Measurements from ENCODE around the gene FBXW11.

The FBXW11 gene

DNA sequence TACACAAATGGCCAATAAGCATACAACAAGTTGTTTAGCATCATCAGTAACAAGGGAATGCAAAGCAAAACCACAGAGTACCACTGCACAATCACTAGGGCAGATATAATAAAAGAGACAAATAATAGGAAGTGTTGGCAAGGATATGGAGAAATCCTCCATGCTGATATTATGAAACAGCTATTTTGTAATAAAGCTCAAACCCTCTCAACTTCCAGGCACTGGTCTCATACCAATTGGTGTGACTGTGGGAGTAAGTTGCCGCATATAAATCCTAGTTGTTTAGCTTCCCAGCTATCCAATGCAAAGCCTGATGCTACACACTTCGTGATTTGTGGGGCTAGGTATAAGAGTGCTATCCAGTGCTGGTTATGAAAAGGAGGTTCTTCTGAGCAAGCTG is 132.2 kb downstream of the FBXW11 start:
- DNase-seq (no peak), ATAC-seq (replicated peaks) (no peak)
- H3K27me3 Mint-ChIP-seq = no peaks in the 10 kb centered on the region
- H3K4me3 Mint-ChIP-seq = no peak overlapping the region
- peaks cover 54% of the 10 kb centered on the region for H3K36me3 Mint-ChIP-seq (ENCODE audit: insufficient read depth)
- H3K4me1 Mint-ChIP-seq (ENCODE audit: low read depth in 2 of 2) = no peaks in the 10 kb centered on the region
- no peak overlapping the region for H3K27ac Mint-ChIP-seq
- no peaks in the 10 kb centered on the region for H3K9me3 Mint-ChIP-seq

DNA sequence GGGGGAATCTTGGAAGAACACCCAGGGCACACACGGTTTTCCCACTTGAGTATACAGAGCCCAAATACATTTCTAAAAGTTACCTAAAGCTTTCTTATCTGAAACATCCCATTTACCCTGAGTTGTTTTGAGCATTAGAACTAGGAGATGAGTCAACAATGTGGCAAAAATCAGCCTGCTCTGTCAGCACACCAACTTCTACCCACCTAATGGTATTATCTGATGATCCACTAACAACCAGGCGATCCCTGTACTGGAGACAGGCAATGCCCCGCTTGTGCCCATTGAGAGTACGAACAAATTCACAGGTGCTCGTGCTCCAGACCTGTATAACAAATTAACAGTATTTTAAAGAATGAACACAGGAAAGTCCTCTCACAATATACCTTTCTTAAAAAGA is 133.8 kb downstream of the FBXW11 start:
- H3K27me3 Mint-ChIP-seq = no peaks in the 10 kb centered on the region
- no peak overlapping the region for H3K4me3 Mint-ChIP-seq
- no peaks in the 10 kb centered on the region for H3K9me3 Mint-ChIP-seq
- DNase-seq = no peak
- H3K36me3 Mint-ChIP-seq (ENCODE audit: insufficient read depth) = peaks cover 65% of the 10 kb centered on the region
- no peaks in the 10 kb centered on the region for H3K4me1 Mint-ChIP-seq (ENCODE audit: low read depth in 2 of 2)
- H3K27ac Mint-ChIP-seq = no peak overlapping the region
- ATAC-seq (replicated peaks) = no peak

DNA sequence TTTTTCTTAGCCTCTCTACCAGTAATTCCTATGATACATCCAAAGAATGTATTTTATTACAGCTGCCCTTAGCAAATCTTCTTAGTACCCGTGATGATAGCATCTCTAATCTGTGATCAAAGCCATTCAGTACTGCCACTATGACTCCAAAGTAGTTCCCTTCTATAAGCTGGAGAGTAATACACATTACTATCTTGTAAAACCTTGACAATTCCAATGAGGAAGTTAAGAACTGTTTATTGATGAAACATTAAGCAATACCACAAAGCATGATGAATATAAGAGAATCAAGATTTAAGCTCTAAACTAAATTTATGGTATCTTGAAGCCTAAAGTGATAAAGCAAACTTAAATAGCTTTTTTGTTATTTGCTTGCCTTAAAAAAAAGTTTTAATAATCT is 134.7 kb downstream of the FBXW11 start:
- H3K36me3 Mint-ChIP-seq (ENCODE audit: insufficient read depth) = peaks cover 73% of the 10 kb centered on the region
- H3K27me3 Mint-ChIP-seq = no peaks in the 10 kb centered on the region

DNA sequence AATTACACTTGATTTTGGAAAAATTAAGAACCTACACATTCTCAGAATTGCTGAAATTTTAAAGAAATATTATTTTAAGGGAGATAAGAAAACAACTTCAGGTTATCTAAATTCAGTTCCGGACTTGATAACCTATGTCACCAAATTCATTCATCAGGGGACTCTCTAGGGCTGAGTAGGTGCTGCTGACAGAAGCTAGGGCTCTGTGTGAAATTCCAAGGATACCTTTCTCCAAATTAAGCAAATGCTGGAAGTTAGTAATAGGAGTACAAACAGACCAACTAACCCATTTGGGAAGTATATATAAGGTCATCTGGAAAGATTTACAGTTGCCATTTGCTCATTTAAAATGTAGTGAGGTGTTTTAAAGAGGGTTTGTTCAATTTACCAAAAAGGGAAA is 136.5 kb downstream of the FBXW11 start:
- no peak for ATAC-seq (replicated peaks)
- H3K4me1 Mint-ChIP-seq (ENCODE audit: low read depth in 2 of 2) = peaks cover 0 to 5% of the 10 kb centered on the region in 2 donors
- DNase-seq = no peak
- no peaks in the 10 kb centered on the region for H3K27me3 Mint-ChIP-seq
- H3K4me3 Mint-ChIP-seq = no peak overlapping the region
- peaks cover 74% of the 10 kb centered on the region for H3K36me3 Mint-ChIP-seq (ENCODE audit: insufficient read depth)
- no peaks in the 10 kb centered on the region for H3K9me3 Mint-ChIP-seq
- no peak overlapping the region for H3K27ac Mint-ChIP-seq

More for the DNA sequence above, 134.7 kb downstream of the FBXW11 start:
- no peaks in the 10 kb centered on the region for H3K4me1 Mint-ChIP-seq (ENCODE audit: low read depth in 2 of 2)
- no peak for ATAC-seq (replicated peaks)
- H3K27ac Mint-ChIP-seq = no peak overlapping the region
- no peak overlapping the region for H3K4me3 Mint-ChIP-seq
- H3K9me3 Mint-ChIP-seq = no peaks in the 10 kb centered on the region
- no peak for DNase-seq

DNA sequence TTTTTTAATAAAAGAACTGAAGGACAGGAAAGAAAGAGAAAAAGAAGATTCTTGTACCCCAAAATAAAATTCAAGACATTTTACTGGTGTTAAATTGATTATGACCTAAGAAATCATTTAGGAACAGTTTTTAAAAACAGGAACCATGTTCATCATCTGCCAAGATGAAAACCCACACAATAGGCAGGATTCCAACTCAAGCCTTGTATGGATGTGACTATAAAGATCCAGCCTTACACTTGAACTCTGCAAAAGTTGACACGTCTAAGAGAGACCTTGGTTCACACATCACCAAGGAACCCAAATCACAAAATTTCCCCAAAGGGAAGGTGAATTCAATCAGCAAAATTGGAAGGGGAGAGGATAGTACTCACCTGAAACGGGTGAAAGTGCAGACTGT is 138.2 kb downstream of the FBXW11 start:
- no peak for DNase-seq
- H3K4me1 Mint-ChIP-seq (ENCODE audit: low read depth in 2 of 2) = peaks cover 0 to 5% of the 10 kb centered on the region in 2 donors

DNA sequence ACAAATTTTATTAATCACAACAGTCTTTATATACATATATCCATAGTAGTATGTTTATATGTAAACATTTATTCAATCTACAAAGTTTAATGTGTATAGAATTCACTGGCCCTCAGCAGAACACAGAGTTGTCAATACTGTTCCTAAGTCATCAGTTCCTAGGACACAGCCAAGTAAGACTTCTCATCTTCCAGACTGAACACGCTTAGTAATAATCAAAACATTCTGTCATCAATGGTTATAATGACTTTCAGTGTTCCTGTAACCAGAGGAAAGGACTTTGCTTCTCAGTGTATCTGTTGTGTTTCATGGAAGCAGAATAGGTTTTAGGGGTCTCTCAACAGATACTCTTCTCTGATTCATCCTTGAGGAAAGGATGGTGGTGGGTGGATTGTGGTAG is 138.7 kb downstream of the FBXW11 start:
- Mint-ChIP-seq H3K9me3 (no peaks in the 10 kb centered on the region), H3K4me1 (ENCODE audit: low read depth in 2 of 2) (peaks cover 0 to 5% of the 10 kb centered on the region in 2 donors), H3K4me3 (no peak overlapping the region), H3K27ac (no peak overlapping the region), H3K27me3 (no peaks in the 10 kb centered on the region), H3K36me3 (ENCODE audit: insufficient read depth) (peaks cover 64% of the 10 kb centered on the region)
- DNase-seq (no peak), ATAC-seq (replicated peaks) (no peak)

More for the DNA sequence above, 138.2 kb downstream of the FBXW11 start:
- no peak overlapping the region for H3K27ac Mint-ChIP-seq
- ATAC-seq (replicated peaks) = no peak
- peaks cover 69% of the 10 kb centered on the region for H3K36me3 Mint-ChIP-seq (ENCODE audit: insufficient read depth)
- no peaks in the 10 kb centered on the region for H3K9me3 Mint-ChIP-seq
- no peak overlapping the region for H3K4me3 Mint-ChIP-seq
- H3K27me3 Mint-ChIP-seq = no peaks in the 10 kb centered on the region

DNA sequence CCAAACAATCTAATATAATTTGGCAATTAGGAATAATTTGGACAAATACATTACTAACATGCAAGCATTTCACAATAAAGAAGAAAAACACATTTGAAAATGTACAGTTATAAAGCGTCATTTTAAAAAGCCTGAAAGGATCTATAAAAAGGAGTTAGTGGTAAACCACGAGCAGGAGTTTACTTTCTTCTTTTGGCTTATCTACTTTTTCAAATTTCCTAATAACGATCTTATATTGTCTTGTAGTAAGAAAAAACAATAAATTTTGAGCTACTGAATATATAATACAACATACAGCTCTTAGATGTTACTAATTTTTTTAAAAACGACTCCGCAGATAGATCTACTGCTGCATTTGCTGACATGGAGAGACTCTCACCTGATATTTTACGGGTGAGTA is 141.0 kb downstream of the FBXW11 start:
- no peaks in the 10 kb centered on the region for H3K27me3 Mint-ChIP-seq
- peaks cover 54% of the 10 kb centered on the region for H3K36me3 Mint-ChIP-seq (ENCODE audit: insufficient read depth)
- H3K27ac Mint-ChIP-seq = no peak overlapping the region
- H3K4me1 Mint-ChIP-seq (ENCODE audit: low read depth in 2 of 2) = peaks cover 0 to 5% of the 10 kb centered on the region in 2 donors
- no peak for ATAC-seq (replicated peaks)
- DNase-seq = no peak
- no peak overlapping the region for H3K4me3 Mint-ChIP-seq
- no peaks in the 10 kb centered on the region for H3K9me3 Mint-ChIP-seq

DNA sequence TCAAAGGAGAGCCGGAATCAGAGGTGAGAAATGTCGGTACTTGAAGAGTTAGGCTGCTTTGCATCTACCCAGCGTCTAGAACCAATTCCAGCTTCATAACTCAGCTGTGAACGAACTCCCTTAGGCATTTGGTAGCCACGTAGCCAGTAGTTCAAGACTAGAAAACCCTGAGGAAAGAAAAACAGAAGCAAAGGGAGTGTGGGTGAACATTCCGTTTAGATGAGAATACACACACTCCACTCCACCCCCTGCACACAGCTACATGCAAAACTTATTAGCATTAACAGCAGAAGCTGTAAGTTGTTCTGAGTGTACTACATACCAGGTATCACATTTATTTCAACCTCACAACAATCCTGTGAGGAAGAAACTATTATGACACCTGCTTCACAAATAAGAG is 142.5 kb downstream of the FBXW11 start:
- no peaks in the 10 kb centered on the region for H3K9me3 Mint-ChIP-seq
- no peak overlapping the region for H3K27ac Mint-ChIP-seq
- no peak overlapping the region for H3K4me3 Mint-ChIP-seq
- peaks cover 39% of the 10 kb centered on the region for H3K36me3 Mint-ChIP-seq (ENCODE audit: insufficient read depth)
- no peaks in the 10 kb centered on the region for H3K27me3 Mint-ChIP-seq
- ATAC-seq (replicated peaks) (no peak), DNase-seq (no peak)
- H3K4me1 Mint-ChIP-seq (ENCODE audit: low read depth in 2 of 2) = peaks cover 0 to 11% of the 10 kb centered on the region in 2 donors

DNA sequence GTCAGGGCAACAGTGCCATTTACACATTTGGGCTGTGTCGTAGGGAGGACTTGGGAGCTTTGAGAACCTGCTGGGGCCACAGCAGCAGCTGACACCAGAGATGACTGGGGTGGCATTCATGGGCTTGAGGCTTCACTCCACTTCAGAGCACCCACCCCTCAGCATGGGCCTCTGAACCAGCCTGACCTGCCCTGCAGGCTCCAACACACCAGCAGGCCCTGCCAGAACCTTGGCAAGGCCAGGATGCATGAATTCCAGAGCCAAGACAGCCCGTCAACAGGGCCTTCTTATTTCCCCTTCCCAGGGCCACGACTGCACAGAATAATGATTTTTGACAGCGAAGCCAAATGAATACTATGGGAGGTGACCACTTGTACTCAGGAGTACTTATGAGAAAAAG is 143.8 kb downstream of the FBXW11 start:
- DNase-seq (no peak), ATAC-seq (replicated peaks) (no peak)
- Mint-ChIP-seq H3K36me3 (ENCODE audit: insufficient read depth) (peaks cover 27% of the 10 kb centered on the region), H3K27ac (no peak overlapping the region), H3K4me3 (no peak overlapping the region), H3K9me3 (no peaks in the 10 kb centered on the region), H3K27me3 (no peaks in the 10 kb centered on the region), H3K4me1 (ENCODE audit: low read depth in 2 of 2) (peaks cover 4 to 15% of the 10 kb centered on the region in 2 donors)

DNA sequence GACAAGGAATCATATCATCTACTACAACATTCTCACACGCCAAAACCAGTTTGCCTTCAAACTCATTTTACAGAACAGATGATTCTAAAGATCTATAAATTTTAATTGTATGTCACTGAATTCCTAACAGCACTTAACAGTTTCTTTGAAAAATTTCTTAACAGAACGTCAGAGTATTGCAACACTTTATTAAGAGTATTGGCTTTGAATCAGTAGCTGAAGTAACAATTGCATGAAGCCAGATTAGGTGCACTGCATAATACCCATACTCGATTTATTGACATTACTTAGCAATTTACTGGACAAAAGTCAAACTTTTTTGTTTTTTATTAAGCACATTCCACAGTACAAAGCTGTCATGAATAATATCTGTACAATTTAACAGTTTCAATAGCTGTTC is 145.1 kb downstream of the FBXW11 start:
- H3K4me1 Mint-ChIP-seq (ENCODE audit: low read depth in 2 of 2) = peaks cover 4 to 17% of the 10 kb centered on the region in 2 donors
- H3K4me3 Mint-ChIP-seq = no peak overlapping the region
- ATAC-seq (replicated peaks) (no peak), DNase-seq (no peak)
- no peak overlapping the region for H3K27ac Mint-ChIP-seq
- H3K9me3 Mint-ChIP-seq = no peaks in the 10 kb centered on the region
- peaks cover 16% of the 10 kb centered on the region for H3K36me3 Mint-ChIP-seq (ENCODE audit: insufficient read depth)
- no peaks in the 10 kb centered on the region for H3K27me3 Mint-ChIP-seq

DNA sequence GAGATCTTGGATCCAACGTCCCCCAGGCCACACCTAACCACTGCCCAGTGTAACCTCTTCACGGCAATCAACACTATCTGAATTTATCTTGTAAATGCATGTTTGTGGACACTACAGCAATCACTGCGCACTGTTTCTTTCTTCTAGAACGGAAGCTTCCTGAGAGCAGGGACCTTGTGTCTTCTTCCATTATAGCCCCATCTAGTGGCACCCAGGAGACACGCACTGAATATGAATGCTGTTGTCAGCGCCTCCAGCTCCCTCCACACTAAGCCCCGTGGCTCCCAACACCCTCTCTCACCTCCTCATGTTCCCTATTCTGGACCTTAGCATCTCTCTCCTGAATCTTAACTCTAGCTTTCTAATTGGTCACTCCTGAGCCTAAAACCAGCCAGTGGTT is 148.1 kb downstream of the FBXW11 start:
- ATAC-seq (replicated peaks) = no peak

DNA sequence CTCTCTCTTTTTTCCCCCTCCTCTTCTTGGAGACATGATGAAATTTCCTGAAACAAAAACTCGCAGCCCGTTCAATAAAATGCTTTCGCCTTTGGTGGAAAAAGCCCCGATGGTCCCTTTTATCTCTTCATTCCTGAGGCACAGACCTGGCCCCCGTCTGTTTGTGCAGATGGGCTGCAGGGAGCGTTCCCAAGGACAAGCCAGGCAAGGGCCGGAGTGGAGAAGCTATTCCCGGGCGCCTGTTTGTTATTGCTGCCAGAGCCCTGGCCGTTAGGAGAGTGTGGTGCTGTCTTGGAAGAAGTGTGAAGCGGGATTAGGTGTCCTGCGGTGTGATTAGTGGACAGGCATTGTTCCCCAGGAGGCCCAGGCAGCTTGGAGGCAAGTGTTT is 149.0 kb downstream of the FBXW11 start:
- H3K36me3 Mint-ChIP-seq (ENCODE audit: insufficient read depth) = peaks cover 4% of the 10 kb centered on the region
- no peaks in the 10 kb centered on the region for H3K27me3 Mint-ChIP-seq
- H3K9me3 Mint-ChIP-seq = no peaks in the 10 kb centered on the region
- H3K4me1 Mint-ChIP-seq (ENCODE audit: low read depth in 2 of 2) = peaks cover 9 to 28% of the 10 kb centered on the region in 2 donors
- peak overlapping the region in 1 of 2 donors; percentile 85 for H3K27ac Mint-ChIP-seq
- DNase-seq (no peak), ATAC-seq (replicated peaks) (no peak)
- H3K4me3 Mint-ChIP-seq = no peak overlapping the region

More for the DNA sequence above, 148.1 kb downstream of the FBXW11 start:
- no peak overlapping the region for H3K4me3 Mint-ChIP-seq
- no peaks in the 10 kb centered on the region for H3K27me3 Mint-ChIP-seq
- H3K36me3 Mint-ChIP-seq (ENCODE audit: insufficient read depth) = peaks cover 4% of the 10 kb centered on the region
- H3K4me1 Mint-ChIP-seq (ENCODE audit: low read depth in 2 of 2) = peaks cover 9 to 28% of the 10 kb centered on the region in 2 donors
- no peak for DNase-seq
- H3K27ac Mint-ChIP-seq = peak overlapping the region in 1 of 2 donors; percentile 85
- H3K9me3 Mint-ChIP-seq = no peaks in the 10 kb centered on the region

DNA sequence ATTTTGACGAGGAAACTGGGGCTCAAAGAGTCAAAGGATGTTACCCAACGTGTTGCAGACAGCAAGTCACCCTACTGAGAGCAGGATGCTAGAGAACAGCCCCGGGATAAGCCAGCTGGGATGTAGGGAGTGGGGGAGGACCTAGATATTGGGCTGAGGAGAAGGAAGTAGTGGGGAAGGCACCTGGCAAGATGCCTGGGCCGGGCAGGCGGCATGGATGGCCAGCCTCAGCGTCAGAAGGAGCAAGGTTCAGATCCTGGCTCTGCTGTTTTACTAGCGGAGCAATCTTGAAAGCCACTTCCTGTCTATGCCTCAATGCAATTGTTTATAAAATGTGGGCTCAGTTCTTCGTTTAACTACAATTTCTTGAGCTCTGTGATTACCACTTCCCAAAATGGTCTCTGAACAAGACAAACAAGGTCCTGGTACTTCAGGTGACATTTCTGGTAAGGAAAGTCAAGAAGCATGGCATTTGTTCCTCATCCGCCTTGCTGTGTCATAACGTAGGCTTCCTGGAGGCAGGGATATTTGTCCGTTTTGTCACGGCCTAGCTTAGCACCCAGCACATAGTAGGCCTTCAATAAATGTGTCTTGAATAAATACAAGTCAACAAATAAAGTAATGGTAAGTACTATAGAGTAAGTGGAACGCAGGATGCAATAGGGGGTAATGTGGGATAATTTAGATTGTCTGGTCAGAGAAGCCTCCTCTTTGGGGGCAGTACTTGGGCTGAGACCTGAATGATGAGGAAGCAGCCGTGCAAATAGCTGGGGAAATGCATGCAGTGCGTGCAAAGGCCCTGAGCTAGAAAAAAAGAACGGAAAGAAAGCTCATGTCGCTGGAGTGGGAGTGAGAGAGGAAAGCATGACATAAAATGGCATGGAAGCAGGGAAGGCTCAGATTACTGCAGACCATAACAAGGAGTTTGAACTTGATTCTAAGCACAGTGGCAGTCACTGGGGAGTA is 150.4 kb downstream of the FBXW11 start:
- DNase-seq = no peak
- Mint-ChIP-seq H3K27me3 (no peaks in the 10 kb centered on the region), H3K4me3 (no peak overlapping the region), H3K4me1 (ENCODE audit: low read depth in 2 of 2) (peaks cover 9 to 28% of the 10 kb centered on the region in 2 donors), H3K36me3 (ENCODE audit: insufficient read depth) (peaks cover 3% of the 10 kb centered on the region), H3K9me3 (no peaks in the 10 kb centered on the region), H3K27ac (peak overlapping the region; percentile 11 to 14)
- ATAC-seq (replicated peaks) = no peak

DNA sequence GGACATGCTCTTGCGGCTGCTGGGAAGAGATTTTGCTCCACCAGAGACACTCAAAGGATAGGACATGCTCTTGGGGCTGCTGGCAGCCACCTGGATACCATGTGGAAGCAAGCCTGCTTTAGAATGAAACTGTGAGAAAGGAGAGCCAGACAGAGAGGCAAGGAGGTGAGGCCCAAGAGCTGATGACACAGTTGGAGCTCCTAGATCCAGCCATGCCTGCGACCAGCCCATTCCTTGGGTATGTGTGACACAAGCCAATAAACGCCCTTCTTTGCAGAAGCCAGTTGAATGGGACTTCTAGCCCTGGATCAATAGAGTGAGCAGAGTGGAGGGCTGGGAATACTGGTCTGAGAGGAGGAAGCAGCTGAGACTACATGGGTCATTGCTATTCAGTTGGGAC is 151.2 kb downstream of the FBXW11 start:
- no peaks in the 10 kb centered on the region for H3K9me3 Mint-ChIP-seq
- no peaks in the 10 kb centered on the region for H3K36me3 Mint-ChIP-seq (ENCODE audit: insufficient read depth)
- ATAC-seq (replicated peaks) (no peak), DNase-seq (no peak)
- no peak overlapping the region for H3K4me3 Mint-ChIP-seq
- peaks cover 9 to 28% of the 10 kb centered on the region in 2 donors for H3K4me1 Mint-ChIP-seq (ENCODE audit: low read depth in 2 of 2)
- H3K27me3 Mint-ChIP-seq = no peaks in the 10 kb centered on the region
- peak overlapping the region; percentile 11 to 14 for H3K27ac Mint-ChIP-seq

Data from effector memory CD8-positive, alpha-beta T cell (primary cell).